IPS-NIHi11 (cell line): ENCODE results near the gene DPF3.

ENCODE experiments used
- DNase-seq: peaks from one replicate; pipeline ENCODE4 v3.0.0; 2012; ENCODE audit warnings: mixed read lengths, low spot score

The DPF3 gene

DNA sequence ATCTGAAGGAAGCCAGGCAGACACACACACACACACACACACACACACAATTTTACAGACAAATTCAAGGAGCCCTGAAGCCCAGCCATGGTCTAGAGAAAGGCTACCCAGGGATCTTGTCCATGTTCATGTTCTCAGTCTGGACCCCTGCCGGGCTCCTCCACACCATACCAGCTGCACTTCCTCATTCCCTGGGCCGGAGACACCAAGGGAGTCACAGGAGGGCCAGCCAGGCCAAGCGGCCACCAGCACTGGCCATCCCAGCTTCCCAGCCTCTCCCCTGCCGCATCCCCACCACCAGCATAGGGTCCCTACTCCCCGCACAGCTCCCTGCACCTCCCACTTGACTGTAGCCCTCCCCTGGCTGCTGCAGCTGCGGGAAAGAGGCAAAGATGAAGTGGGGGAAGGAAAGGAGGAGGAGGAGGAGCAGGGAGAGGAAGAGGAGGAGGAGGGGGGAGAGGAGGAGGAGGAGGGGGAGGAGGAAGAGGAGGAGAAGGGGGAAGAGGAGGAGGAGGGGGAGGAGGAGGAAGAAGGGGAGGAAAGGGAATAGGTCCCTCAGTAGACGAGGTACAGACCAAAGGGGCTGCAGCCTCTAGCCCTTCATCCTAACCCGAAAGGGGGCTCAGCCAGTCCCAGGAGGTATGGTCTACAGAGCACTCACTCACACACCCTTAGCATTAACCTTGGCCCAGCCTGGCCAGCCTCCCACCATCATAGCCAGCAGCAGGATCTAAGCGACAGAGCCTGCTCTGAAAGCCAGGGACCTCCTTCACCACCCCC, 293.2 kb downstream of the DPF3 start:
- no peak for DNase-seq

DNA sequence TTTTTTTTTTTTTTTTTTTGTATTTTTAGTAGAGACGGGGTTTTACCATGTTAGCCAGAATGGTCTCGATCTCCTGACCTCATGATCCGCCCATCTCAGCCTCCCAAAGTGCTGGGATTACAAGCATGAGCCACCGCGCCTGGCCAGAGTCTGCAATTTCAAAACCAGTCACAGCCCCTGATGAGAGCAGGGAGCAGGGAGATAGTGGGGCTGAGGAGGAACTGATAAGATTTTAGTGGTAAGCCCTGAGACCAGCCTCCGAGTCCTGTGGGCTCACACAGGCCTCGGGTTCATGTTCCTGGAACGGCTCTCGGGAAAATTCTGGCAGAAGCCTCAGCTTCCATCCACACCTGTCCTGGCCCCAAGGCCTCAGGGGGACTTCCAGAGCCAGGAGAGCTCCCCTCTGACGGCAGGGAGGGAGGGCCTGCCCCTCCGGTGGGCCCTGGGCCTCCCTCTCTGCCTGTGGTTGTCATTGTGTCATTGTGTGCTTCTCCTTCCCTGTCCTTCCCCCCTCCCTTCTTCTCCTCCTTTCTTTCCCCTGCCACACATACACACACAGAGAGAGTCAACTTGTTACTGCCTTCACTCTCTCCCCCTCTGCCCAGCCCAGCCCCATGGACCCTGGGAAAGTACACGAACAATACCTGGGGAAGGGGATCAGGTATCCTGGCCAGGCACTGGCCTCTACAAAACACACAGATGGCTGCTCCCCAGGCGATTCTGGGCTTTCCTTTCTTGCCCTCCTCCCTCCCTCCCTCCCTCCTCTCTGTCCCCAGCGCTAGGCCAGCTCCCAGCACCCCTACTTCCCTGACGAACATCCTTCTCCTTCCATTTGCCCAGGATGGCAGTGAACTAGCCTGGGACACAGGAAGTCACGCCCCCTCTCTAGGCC, 294.1 kb downstream of the DPF3 start:
- DNase-seq = peak; percentile 31

GRCh38 chr14:72598306-72598705, 295.6 kb downstream of the DPF3 start:
- DNase-seq = no peak

GRCh38 chr14:72597252-72598233, 296.4 kb downstream of the DPF3 start:
- no peak for DNase-seq

- no peak for DNase-seq
Measured at GRCh38 chr14:72595152-72595862, 298.6 kb downstream of the DPF3 start.

- DNase-seq = no peak
Measured at GRCh38 chr14:72594099-72594901, 299.6 kb downstream of the DPF3 start.

- DNase-seq = no peak
Measured at GRCh38 chr14:72591391-72591790, 302.5 kb downstream of the DPF3 start.

DNA sequence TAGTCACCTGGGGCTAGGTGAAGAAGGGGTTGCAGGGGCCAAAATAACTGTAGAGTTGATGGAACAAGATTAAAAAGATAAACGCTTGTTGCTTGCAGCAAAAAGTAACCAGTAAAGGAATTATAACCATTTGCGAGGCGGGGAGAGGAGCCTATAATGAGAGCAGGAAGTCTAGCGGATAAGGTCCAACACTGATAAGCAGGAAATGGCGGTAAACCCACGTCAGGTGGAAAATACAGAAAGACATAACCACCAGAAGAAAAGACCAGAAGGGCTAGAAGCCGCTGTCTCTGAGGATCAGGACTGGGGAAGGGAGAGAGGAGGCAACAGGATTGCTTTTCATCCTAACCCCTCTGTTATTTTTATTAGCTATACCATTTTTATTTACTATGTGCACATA, 303.3 kb downstream of the DPF3 start:
- no peak for DNase-seq

DNA sequence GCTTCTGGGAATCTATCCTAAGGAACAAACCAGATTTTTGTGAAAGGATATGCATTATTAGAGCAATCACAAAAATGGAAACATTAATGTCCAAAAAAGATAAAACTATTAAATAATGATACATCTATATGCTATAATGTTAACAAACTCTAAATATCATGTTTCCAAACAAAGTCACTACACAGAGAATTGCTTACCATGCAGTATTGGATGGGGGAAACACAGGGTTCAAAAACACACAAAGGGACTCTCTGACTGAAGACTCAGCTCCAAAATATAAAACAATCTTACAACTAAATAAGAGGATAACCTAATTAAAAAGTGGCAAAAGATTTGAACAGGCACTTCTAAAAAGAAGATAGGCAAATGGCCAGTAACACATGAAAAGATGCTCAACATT, 304.2 kb downstream of the DPF3 start:
- DNase-seq = no peak

- DNase-seq = no peak
Measured at GRCh38 chr14:72588521-72588920, 305.4 kb downstream of the DPF3 start.

DNA sequence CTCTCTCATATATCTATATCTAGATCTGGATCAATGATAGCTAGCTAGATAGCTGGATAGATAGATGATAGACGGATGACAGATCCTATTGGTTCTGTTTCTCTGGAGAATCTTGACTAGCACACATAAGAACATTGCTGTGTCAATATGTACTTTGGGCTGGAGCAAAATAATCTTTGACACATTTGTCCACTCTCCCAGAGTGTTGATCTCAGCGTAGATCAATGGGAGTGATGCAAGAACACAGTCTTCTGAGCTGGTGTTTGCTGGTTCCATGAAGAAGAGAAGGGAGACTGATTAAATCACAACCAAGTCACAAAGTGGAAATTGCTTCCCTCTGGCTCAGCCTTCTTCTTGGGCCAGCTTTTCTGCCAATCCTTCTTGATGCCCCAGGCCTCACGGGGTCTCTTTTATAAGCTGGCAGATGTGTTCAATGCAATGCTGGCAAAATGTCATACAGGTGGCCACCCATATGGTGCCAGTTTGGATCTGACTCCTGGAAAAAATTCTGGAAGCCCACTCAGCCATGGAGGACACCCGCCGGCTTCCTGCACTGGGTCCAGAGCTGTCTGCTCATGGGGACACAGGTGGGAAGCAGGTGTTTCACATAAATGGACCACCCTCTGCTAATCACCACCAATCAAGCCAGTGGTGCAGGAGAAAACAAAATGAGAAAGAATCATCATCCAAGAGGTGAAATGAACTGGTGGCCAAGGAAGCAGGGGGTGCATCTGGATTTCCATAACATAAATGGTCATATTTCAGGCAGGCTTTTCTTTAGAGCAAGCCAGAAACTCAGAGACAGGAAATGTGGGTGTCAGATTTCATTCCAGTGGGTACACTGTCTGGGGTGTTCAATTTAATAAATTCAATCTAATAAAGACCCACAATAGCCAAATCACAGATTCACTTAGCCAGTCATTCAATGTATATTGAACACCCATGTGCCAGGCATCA, 310.3 kb downstream of the DPF3 start:
- no peak for DNase-seq

DNA sequence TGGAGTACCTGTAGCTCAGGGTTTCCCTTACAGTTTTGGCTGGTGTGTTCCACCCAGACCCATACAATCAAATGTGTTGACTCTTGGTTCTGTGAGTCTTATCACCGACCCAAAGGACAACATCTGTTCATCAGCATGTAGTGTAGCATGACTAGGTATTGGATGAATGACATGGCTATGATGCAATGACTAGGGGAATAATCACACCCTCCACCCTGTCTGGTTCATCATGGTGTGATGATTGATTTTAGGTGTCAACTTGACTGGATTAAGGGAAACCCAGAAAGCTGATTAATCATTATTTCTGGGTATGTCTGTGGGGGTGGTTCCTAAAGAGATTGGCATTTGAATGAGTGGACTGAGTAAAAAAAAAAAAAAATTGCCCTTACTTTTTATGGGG, 311.3 kb downstream of the DPF3 start:
- DNase-seq = no peak

- DNase-seq = no peak
Measured at GRCh38 chr14:72578514-72578913, 315.4 kb downstream of the DPF3 start.

DNA sequence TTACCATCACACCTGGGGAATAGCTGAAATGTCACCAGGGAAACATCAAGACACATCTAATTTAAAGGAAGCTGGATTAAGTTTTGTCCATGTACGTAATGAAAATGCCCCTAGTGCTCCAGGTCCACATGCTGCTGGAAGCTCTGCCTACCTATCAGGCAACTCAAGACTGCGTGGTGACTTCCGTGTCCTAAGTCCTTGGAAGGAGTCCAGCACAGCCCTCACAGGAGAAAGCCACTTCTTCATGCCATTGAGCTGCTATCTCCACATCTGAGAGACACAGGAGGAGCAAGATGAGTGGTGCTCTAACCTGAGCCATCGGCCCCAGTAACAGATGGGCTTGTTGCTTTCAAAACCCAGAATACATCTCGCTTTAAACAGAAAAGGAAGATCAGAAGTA, 316.4 kb downstream of the DPF3 start:
- no peak for DNase-seq

DNA sequence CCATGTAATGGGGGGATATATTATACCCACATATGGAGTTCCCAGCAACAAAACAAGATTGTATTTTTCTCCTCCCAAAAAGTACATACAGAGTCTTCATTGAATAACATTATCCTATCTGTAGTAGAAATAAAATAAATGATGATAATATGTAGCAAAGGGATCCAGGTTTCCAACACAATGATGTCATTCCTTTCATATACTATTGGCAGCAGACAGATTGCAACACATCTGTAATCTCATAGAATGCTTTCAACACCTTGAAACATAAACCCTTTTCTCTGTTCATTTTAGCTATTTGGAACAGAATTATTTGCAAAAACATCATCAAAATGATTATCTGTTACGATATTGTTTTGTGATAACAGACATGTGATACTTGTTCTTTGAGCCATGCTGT, 317.6 kb downstream of the DPF3 start:
- no peak for DNase-seq

DNA sequence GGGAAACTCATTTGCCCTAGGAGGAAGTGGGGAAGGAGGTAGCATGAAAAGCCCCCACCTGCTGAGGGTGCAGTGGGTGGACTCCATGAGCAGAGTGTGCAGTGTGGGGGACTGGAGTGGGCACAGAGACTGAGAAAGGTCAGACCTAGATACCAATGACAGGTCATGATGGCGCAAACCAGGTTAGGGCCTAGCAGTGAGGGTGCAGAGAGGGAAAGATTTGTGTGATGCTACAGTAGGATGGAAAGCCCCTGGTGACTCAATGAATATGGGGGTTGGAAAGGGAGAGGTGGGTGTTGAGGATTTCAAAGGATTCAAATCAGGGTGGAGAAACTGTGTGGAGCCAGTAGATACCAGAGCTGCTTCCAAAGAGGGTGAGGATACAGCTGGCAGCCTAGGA, 319.2 kb downstream of the DPF3 start:
- DNase-seq = no peak

GRCh38 chr14:72573725-72574417, 320.0 kb downstream of the DPF3 start:
- no peak for DNase-seq
